ENCODE measurements around the gene URI1.

Gene URI1

DNA sequence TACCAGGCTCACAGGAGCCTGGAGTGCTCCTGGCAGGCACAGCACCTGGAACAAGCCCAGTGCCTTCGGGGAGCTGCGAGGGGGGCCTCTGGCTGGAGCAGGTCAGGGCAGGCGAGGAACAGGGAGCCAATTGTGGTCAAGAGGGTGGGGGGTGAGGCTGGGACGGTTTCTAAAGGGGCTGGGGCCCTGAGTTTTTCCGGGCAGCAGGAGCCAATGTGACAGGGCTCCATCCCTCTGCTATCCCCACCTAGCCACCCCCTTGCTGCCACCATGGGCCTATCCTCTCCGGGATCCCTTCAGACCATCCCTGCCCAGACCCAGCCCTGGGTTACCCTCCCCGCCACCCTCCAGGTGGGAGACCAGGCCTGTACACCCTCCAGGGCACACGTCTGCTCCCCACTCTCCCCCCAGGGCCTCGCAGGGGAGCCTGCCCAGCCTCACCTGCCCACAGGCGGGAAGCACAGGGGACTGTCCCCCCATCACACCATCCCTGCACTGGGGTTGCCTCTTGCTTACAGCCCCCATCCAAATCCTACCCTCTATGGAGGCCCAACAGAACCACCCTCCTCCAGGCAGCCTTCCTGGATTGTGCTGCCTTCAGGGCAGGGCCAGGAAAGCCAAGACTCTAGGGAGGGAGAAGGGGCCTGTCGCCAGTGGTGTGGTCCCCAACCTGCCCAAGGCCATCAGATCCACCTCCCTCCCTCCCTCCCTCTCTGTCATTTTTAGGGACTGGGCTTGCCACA, 121.0 kb downstream of the URI1 start:
- DNase-seq, result no peak
- H3K27me3 ChIP-seq (ENCODE audit: insufficient read depth, low read length, poor library complexity), result no peaks in the 10 kb centered on the region

GRCh38 chr19:30063650-30064347, 121.8 kb downstream of the URI1 start:
- no peaks in the 10 kb centered on the region for H3K36me3 ChIP-seq (ENCODE audit: insufficient read depth, low read length)
- peaks cover 19% of the 10 kb centered on the region for H3K4me1 ChIP-seq (ENCODE audit: insufficient read depth, low read length)
- no peaks in the 10 kb centered on the region for H3K27me3 ChIP-seq (ENCODE audit: insufficient read depth, low read length, poor library complexity)
- DNase-seq, result no peak
- H3K27ac ChIP-seq (ENCODE audit: low read length), result no peak overlapping the region
- H2AFZ ChIP-seq (ENCODE audit: low read depth, low read length), result no peak overlapping the region
- H3K9ac ChIP-seq (ENCODE audit: low read depth, low read length), result no peak overlapping the region
- TF ChIP-seq EZH2 (IDR thresholded peaks at IDR 0.05; ENCODE audit: borderline replicate concordance, low read depth, low read length, severe bottlenecking), result no peak
- TF ChIP-seq, protein P1, sequence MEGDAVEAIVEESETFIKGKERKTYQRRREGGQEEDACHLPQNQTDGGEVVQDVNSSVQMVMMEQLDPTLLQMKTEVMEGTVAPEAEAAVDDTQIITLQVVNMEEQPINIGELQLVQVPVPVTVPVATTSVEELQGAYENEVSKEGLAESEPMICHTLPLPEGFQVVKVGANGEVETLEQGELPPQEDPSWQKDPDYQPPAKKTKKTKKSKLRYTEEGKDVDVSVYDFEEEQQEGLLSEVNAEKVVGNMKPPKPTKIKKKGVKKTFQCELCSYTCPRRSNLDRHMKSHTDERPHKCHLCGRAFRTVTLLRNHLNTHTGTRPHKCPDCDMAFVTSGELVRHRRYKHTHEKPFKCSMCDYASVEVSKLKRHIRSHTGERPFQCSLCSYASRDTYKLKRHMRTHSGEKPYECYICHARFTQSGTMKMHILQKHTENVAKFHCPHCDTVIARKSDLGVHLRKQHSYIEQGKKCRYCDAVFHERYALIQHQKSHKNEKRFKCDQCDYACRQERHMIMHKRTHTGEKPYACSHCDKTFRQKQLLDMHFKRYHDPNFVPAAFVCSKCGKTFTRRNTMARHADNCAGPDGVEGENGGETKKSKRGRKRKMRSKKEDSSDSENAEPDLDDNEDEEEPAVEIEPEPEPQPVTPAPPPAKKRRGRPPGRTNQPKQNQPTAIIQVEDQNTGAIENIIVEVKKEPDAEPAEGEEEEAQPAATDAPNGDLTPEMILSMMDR (IDR thresholded peaks at IDR 0.05; ENCODE audit: borderline replicate concordance, extremely low read depth, low read length, poor library complexity, severe bottlenecking), result no peak
- ATAC-seq (ENCODE audit: insufficient read depth, low read depth), result no peak
- H3K4me2 ChIP-seq (ENCODE audit: insufficient read depth, low read length), result no peak overlapping the region
- H3K4me3 ChIP-seq (ENCODE audit: low read depth in 1 of 2, low read length in 2 of 2), result no peak overlapping the region
- H3K9me3 ChIP-seq (ENCODE audit: insufficient read depth, low read length, severe bottlenecking), result no peaks in the 10 kb centered on the region
- no peaks in the 10 kb centered on the region for H3K79me2 ChIP-seq (ENCODE audit: insufficient read depth, low read length)
- H4K20me1 ChIP-seq (ENCODE audit: insufficient read depth, low read length), result no peaks in the 10 kb centered on the region

More for the DNA sequence above, 121.0 kb downstream of the URI1 start:
- Histone ChIP-seq H3K79me2 (ENCODE audit: insufficient read depth, low read length) (no peaks in the 10 kb centered on the region), H3K4me2 (ENCODE audit: insufficient read depth, low read length) (no peak overlapping the region), H4K20me1 (ENCODE audit: insufficient read depth, low read length) (no peaks in the 10 kb centered on the region), H3K36me3 (ENCODE audit: insufficient read depth, low read length) (no peaks in the 10 kb centered on the region), H3K9ac (ENCODE audit: low read depth, low read length) (no peak overlapping the region), H3K9me3 (ENCODE audit: insufficient read depth, low read length, severe bottlenecking) (no peaks in the 10 kb centered on the region), H3K27ac (ENCODE audit: low read length) (no peak overlapping the region), H3K4me1 (ENCODE audit: insufficient read depth, low read length) (peaks cover 19% of the 10 kb centered on the region), H3K4me3 (ENCODE audit: low read depth in 1 of 2, low read length in 2 of 2) (no peak overlapping the region), H2AFZ (ENCODE audit: low read depth, low read length) (no peak overlapping the region)
- ATAC-seq (ENCODE audit: insufficient read depth, low read depth), result no peak
- TF ChIP-seq, protein P1 (IDR thresholded peaks at IDR 0.05; ENCODE audit: borderline replicate concordance, extremely low read depth, low read length, poor library complexity, severe bottlenecking), result no peak
- no peak for TF ChIP-seq EZH2 (IDR thresholded peaks at IDR 0.05; ENCODE audit: borderline replicate concordance, low read depth, low read length, severe bottlenecking)

GRCh38 chr19:30064348-30064699, 122.3 kb downstream of the URI1 start:
- peaks cover 19% of the 10 kb centered on the region for H3K4me1 ChIP-seq (ENCODE audit: insufficient read depth, low read length)
- DNase-seq, result no peak
- no peaks in the 10 kb centered on the region for H3K27me3 ChIP-seq (ENCODE audit: insufficient read depth, low read length, poor library complexity)
- no peaks in the 10 kb centered on the region for H3K36me3 ChIP-seq (ENCODE audit: insufficient read depth, low read length)
- no peaks in the 10 kb centered on the region for H3K9me3 ChIP-seq (ENCODE audit: insufficient read depth, low read length, severe bottlenecking)
- no peaks in the 10 kb centered on the region for H4K20me1 ChIP-seq (ENCODE audit: insufficient read depth, low read length)
- H3K9ac ChIP-seq (ENCODE audit: low read depth, low read length), result no peak overlapping the region
- H3K27ac ChIP-seq (ENCODE audit: low read length), result no peak overlapping the region
- TF ChIP-seq, protein P1 (IDR thresholded peaks at IDR 0.05; ENCODE audit: borderline replicate concordance, extremely low read depth, low read length, poor library complexity, severe bottlenecking), result no peak
- no peak for TF ChIP-seq EZH2 (IDR thresholded peaks at IDR 0.05; ENCODE audit: borderline replicate concordance, low read depth, low read length, severe bottlenecking)
- H3K79me2 ChIP-seq (ENCODE audit: insufficient read depth, low read length), result no peaks in the 10 kb centered on the region
- H2AFZ ChIP-seq (ENCODE audit: low read depth, low read length), result no peak overlapping the region
- no peak for ATAC-seq (ENCODE audit: insufficient read depth, low read depth)
- H3K4me3 ChIP-seq (ENCODE audit: low read depth in 1 of 2, low read length in 2 of 2), result no peak overlapping the region
- no peak overlapping the region for H3K4me2 ChIP-seq (ENCODE audit: insufficient read depth, low read length)
